Astrocyte (in vitro differentiated cells and primary cell): Measurements from ENCODE around the gene IQGAP2. TPM values are rescaled to one million over a fixed set of nuclear protein-coding genes. Genes with fewer than 3 reads are reported as not detected.

Experiments used
- DNase-seq: peaks from one replicate; pipeline ENCODE4 v3.0.0-alpha.2; 2010; ENCODE audit warnings: low read depth
- FAIRE-seq: peaks from 2 replicates; lab custom pipeline; 2011; peaks lifted over from hg19 to GRCh38; lab: Jason Lieb, UNC
- H2AFZ ChIP-seq: 2 replicates; pipeline ENCODE4 v1.6.0; 2012; ENCODE audit warnings: low read depth, low read length, inconsistent platforms
- H3K27ac ChIP-seq: 2 replicates; pipeline ENCODE4 v1.5.1; 2011; ENCODE audit warnings: low read depth, low read length, inconsistent platforms
- H3K27me3 ChIP-seq: 2 replicates; pipeline ENCODE4 v1.6.0; 2011; ENCODE audit warnings: low read length, inconsistent platforms; ENCODE audit not compliant: insufficient read depth
- H3K36me3 ChIP-seq: 2 replicates; pipeline ENCODE4 v1.5.1; 2011; ENCODE audit warnings: low read length, inconsistent platforms; ENCODE audit not compliant: insufficient read depth
- H3K4me1 ChIP-seq: 2 replicates; pipeline ENCODE4 v1.5.1; 2011; ENCODE audit warnings: low read length, inconsistent platforms; ENCODE audit not compliant: insufficient read depth
- H3K4me2 ChIP-seq: 2 replicates; pipeline ENCODE4 v1.6.0; 2012; ENCODE audit warnings: low read length, inconsistent platforms
- H3K4me3 ChIP-seq: 2 replicates; pipeline ENCODE4 v1.5.1; 2011; ENCODE audit warnings: low read depth, mild to moderate bottlenecking, low read length, inconsistent platforms; ENCODE audit not compliant: insufficient read depth
- H3K79me2 ChIP-seq: 2 replicates; pipeline ENCODE4 v1.6.0; 2012; ENCODE audit warnings: mild to moderate bottlenecking, low read length, inconsistent platforms; ENCODE audit not compliant: insufficient read depth
- H3K9ac ChIP-seq: 2 replicates; pipeline ENCODE4 v1.6.0; 2012; ENCODE audit warnings: mild to moderate bottlenecking, low read length, inconsistent platforms
- H3K9me3 ChIP-seq: 2 replicates; pipeline ENCODE4 v1.5.1; 2012; ENCODE audit warnings: low read depth, mild to moderate bottlenecking, low read length, inconsistent platforms; ENCODE audit not compliant: insufficient read depth
- H4K20me1 ChIP-seq: 2 replicates; pipeline ENCODE4 v1.6.0; 2012; ENCODE audit warnings: low read length, inconsistent platforms; ENCODE audit not compliant: insufficient read depth
- H3K27ac Mint-ChIP-seq: one replicate; pipeline ENCODE4 v1.8.0; 2021; ENCODE audit warnings: mild to moderate bottlenecking, mixed read lengths; ENCODE audit not compliant: unreplicated experiment
- H3K27me3 Mint-ChIP-seq: one replicate; pipeline ENCODE4 v1.8.0; 2021; ENCODE audit warnings: low read depth, mixed read lengths; ENCODE audit not compliant: unreplicated experiment
- H3K36me3 Mint-ChIP-seq: one replicate; pipeline ENCODE4 v1.8.0; 2021; ENCODE audit warnings: low read depth, mixed read lengths; ENCODE audit not compliant: unreplicated experiment
- H3K4me1 Mint-ChIP-seq: one replicate; pipeline ENCODE4 v1.8.0; 2021; ENCODE audit warnings: low read depth, mixed read lengths; ENCODE audit not compliant: unreplicated experiment
- H3K4me3 Mint-ChIP-seq: one replicate; pipeline ENCODE4 v1.8.0; 2021; ENCODE audit warnings: mild to moderate bottlenecking, moderate library complexity, mixed read lengths; ENCODE audit not compliant: unreplicated experiment
- H3K9me3 Mint-ChIP-seq: one replicate; pipeline ENCODE4 v1.8.0; 2021; ENCODE audit warnings: mild to moderate bottlenecking, mixed read lengths; ENCODE audit not compliant: unreplicated experiment
- EZH2 ChIP-seq: IDR thresholded peaks from 2 replicates; pipeline ENCODE4 v1.6.1; 2012; ENCODE audit warnings: mild to moderate bottlenecking, low read length, inconsistent platforms; ENCODE audit not compliant: insufficient read depth
- total RNA-seq: library from RNA; stranded (reverse); gene quantifications from 2 replicates; pipeline ENCODE4 v1.2.1, GENCODE V29; 2021
- TF ChIP-seq, protein P1 (sequence below): IDR thresholded peaks from 2 replicates; pipeline ENCODE4 v1.5.1; 2011; ENCODE audit warnings: low read depth, mild to moderate bottlenecking, inconsistent platforms, low read length, moderate library complexity; ENCODE audit not compliant: insufficient read depth

Gene IQGAP2
- total RNA-seq, 1 donor from 2014 or later, result 2.9 TPM

DNA sequence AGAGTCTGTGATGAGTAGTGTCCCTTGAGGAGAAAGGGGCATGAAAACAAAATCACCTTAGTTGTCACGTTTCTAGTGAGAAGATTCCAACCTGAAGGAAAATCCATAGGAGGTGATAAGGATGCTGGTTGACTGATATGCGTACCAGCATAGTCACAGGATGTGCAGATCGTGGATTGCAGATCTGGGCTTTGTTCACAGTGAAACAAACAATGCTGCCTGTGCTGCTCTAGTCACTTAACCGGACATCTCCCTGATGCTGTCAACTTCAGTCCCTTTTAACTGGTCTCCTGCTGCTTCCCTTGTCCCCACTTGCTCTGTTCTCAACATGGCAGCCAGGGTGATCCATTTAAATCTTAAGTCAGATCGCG is 89.7 kb downstream of the IQGAP2 start:
- no peak for FAIRE-seq
- H3K79me2 ChIP-seq, result no peaks in the 10 kb centered on the region
- no peak overlapping the region for H2AFZ ChIP-seq
- no peaks in the 10 kb centered on the region for H3K9me3 ChIP-seq
- Mint-ChIP-seq H3K27me3 (peaks cover 10% of the 10 kb centered on the region), H3K36me3 (peaks cover 2% of the 10 kb centered on the region), H3K9me3 (no peaks in the 10 kb centered on the region), H3K27ac (no peak overlapping the region), H3K4me1 (peaks cover 8% of the 10 kb centered on the region), H3K4me3 (no peak overlapping the region)
- no peak overlapping the region for H3K4me2 ChIP-seq
- no peak overlapping the region for H3K4me3 ChIP-seq
- no peak for DNase-seq
- peaks cover 6% of the 10 kb centered on the region for H3K27me3 ChIP-seq
- TF ChIP-seq, protein P1, sequence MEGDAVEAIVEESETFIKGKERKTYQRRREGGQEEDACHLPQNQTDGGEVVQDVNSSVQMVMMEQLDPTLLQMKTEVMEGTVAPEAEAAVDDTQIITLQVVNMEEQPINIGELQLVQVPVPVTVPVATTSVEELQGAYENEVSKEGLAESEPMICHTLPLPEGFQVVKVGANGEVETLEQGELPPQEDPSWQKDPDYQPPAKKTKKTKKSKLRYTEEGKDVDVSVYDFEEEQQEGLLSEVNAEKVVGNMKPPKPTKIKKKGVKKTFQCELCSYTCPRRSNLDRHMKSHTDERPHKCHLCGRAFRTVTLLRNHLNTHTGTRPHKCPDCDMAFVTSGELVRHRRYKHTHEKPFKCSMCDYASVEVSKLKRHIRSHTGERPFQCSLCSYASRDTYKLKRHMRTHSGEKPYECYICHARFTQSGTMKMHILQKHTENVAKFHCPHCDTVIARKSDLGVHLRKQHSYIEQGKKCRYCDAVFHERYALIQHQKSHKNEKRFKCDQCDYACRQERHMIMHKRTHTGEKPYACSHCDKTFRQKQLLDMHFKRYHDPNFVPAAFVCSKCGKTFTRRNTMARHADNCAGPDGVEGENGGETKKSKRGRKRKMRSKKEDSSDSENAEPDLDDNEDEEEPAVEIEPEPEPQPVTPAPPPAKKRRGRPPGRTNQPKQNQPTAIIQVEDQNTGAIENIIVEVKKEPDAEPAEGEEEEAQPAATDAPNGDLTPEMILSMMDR, result no peak
- no peak for TF ChIP-seq EZH2
- H3K27ac ChIP-seq, result no peak overlapping the region
- H3K9ac ChIP-seq, result no peak overlapping the region
- H3K4me1 ChIP-seq, result no peaks in the 10 kb centered on the region
- H3K36me3 ChIP-seq, result no peaks in the 10 kb centered on the region
- H4K20me1 ChIP-seq, result no peaks in the 10 kb centered on the region

DNA sequence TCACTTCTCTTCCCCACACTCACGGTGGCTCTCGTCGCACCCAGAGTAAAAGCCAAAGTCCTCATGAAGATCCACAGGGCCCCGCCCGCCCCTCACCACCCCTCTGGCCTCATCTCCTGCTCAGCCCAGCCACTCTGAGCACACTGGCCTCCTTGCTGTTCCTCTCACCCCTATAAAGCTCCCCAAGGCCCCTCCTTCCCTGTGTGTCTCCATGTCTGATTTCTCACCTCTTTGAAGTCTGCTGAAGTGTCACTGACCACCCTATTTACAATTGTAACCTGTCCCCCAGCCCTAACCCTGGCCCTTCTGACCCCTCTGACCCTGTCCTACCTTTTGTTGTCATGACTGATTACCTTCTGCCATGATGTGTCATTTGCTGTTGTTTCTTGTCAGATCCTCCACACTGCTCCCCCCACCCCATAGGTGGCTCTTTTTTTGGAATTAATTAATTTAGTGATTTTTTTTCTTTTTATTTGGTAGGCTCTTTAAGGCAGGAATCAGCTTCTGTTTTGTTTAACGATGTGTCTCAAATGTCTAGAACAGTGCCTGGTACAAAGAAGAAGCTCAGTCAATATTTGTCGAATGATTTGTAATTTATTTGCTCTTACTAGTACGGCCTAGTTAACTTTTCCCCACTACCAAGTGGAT is 90.2 kb downstream of the IQGAP2 start:
- H2AFZ ChIP-seq, result no peak overlapping the region
- Mint-ChIP-seq H3K36me3 (peaks cover 1% of the 10 kb centered on the region), H3K27ac (no peak overlapping the region), H3K4me3 (no peak overlapping the region), H3K27me3 (peaks cover 10% of the 10 kb centered on the region), H3K9me3 (no peaks in the 10 kb centered on the region), H3K4me1 (peaks cover 8% of the 10 kb centered on the region)
- no peaks in the 10 kb centered on the region for H3K9me3 ChIP-seq
- FAIRE-seq (no peak), DNase-seq (no peak)
- H3K4me2 ChIP-seq, result no peak overlapping the region
- H3K4me3 ChIP-seq, result no peak overlapping the region
- no peak overlapping the region for H3K27ac ChIP-seq
- H3K36me3 ChIP-seq, result no peaks in the 10 kb centered on the region
- no peaks in the 10 kb centered on the region for H4K20me1 ChIP-seq
- H3K9ac ChIP-seq, result no peak overlapping the region
- no peaks in the 10 kb centered on the region for H3K79me2 ChIP-seq
- TF ChIP-seq, protein P1, result no peak
- no peak for TF ChIP-seq EZH2
- peaks cover 6% of the 10 kb centered on the region for H3K27me3 ChIP-seq
- H3K4me1 ChIP-seq, result no peaks in the 10 kb centered on the region

DNA sequence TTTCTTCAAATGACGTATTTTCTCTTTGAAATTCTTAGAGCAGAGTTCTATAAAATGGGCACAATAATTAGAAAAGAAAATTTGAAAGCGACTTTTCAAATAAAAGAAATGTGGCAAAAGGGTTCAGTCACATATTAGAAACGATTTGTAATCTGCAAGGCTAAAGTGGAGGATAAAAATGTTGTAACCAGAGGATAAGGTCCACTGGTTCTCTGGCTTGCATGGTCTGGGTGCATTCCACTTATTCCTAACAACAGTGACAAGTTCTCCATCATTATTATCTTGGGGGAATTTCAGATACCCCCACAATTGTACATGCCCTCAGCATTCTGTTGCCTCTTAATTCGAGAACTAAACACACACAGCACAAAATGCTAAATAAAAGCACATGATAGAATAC is 91.1 kb downstream of the IQGAP2 start:
- no peaks in the 10 kb centered on the region for H3K4me1 ChIP-seq
- FAIRE-seq, result no peak
- no peaks in the 10 kb centered on the region for H3K9me3 ChIP-seq
- H3K27me3 ChIP-seq, result peaks cover 4% of the 10 kb centered on the region
- H3K4me2 ChIP-seq, result no peak overlapping the region
- Mint-ChIP-seq H3K27ac (no peak overlapping the region), H3K27me3 (peaks cover 15% of the 10 kb centered on the region), H3K4me1 (peaks cover 8% of the 10 kb centered on the region), H3K4me3 (no peak overlapping the region), H3K9me3 (no peaks in the 10 kb centered on the region), H3K36me3 (no peaks in the 10 kb centered on the region)
- H4K20me1 ChIP-seq, result no peaks in the 10 kb centered on the region
- no peaks in the 10 kb centered on the region for H3K36me3 ChIP-seq
- no peaks in the 10 kb centered on the region for H3K79me2 ChIP-seq
- no peak overlapping the region for H3K27ac ChIP-seq
- no peak for DNase-seq
- no peak overlapping the region for H3K9ac ChIP-seq
- H2AFZ ChIP-seq, result no peak overlapping the region
- TF ChIP-seq, protein P1, result no peak
- TF ChIP-seq EZH2, result no peak
- no peak overlapping the region for H3K4me3 ChIP-seq
